Subcutaneous adipose tissue (tissue), 4 donors: ENCODE measurements around the gene TSPAN7. TPM values are rescaled to one million over a fixed set of nuclear protein-coding genes. Genes with fewer than 3 reads are reported as not detected.

Source experiments
- small RNA-seq: library from RNA; depleted of rRNA; stranded (forward); fragments of <200 nt; gene quantifications from one replicate; pipeline ENCODE3, GENCODE V24; 2016
- total RNA-seq, 4 donors: library from RNA; depleted of rRNA; stranded (reverse); fragments of >200 nt; gene quantifications; one replicate each; pipeline ENCODE4 v1.1.0, GENCODE V29; 2016
- TF ChIP-seq, protein P1 (sequence below): fragments of 450-650 bp; IDR thresholded peaks from one replicate; pipeline ENCODE4 v1.5.1; 2016; ENCODE audit warnings: low read depth, mild to moderate bottlenecking, control low read depth, antibody characterized with exemption, moderate library complexity

The TSPAN7 gene
- total RNA-seq, 4 donors from 2014 or later = 13.4 to 47.6 (median 41.5) TPM

DNA sequence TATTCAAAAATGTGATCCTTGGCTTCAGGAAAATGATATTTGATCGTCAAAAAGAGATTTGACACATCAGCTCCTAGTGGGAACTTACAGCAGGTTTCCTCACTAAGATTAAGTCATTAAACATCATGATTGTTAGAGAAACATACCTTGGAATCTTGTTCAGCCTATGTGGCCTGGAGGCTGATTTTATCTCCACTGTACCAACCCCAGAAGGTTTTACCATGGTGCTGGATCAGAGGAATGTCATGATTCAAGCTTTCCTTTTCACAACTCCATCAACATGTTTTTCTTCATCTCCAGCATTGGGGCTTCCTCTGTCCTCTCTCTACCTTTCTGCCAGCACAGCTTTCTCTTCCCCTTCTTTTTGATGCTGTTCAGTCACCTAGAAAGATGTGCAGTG is 171.5 kb downstream of the TSPAN7 start:
- TF ChIP-seq, protein P1, sequence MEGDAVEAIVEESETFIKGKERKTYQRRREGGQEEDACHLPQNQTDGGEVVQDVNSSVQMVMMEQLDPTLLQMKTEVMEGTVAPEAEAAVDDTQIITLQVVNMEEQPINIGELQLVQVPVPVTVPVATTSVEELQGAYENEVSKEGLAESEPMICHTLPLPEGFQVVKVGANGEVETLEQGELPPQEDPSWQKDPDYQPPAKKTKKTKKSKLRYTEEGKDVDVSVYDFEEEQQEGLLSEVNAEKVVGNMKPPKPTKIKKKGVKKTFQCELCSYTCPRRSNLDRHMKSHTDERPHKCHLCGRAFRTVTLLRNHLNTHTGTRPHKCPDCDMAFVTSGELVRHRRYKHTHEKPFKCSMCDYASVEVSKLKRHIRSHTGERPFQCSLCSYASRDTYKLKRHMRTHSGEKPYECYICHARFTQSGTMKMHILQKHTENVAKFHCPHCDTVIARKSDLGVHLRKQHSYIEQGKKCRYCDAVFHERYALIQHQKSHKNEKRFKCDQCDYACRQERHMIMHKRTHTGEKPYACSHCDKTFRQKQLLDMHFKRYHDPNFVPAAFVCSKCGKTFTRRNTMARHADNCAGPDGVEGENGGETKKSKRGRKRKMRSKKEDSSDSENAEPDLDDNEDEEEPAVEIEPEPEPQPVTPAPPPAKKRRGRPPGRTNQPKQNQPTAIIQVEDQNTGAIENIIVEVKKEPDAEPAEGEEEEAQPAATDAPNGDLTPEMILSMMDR = no peak

Small RNA genes within 50 kb of the gene (small RNA-seq; reads per million reads assigned to genes)
- not detected for gene RNU7-7P

Other genes with a start within 250 kb of the TSPAN7 start
- 10 to 100 TPM; 30.6 to 84.1 (median 57.1) TPM for gene RPGR, start 234.0 kb upstream of the TSPAN7 start, total RNA-seq
- gene OTC, start 208.9 kb upstream of the TSPAN7 start, total RNA-seq = 1 to 10 TPM in 1 of 4 donors, not detected in 3; 2.1 TPM
- 10 to 100 TPM; 30.0 to 57.9 (median 48.2) TPM for gene MID1IP1, start 239.9 kb downstream of the TSPAN7 start, total RNA-seq